HEK293 (cell line): ENCODE results near the gene STK11.

Experiments used
- CTCF ChIA-PET: fragments of 350-600 bp; formaldehyde crosslinking; extraction: SDS; loops from one replicate; lab custom pipeline; 2021; ENCODE audit warnings: antibody characterized with exemption; lab: Yijun Ruan, JAX
- POLR2A ChIA-PET: fragments of 300-600 bp; formaldehyde crosslinking; extraction: SDS; loops from one replicate; lab custom pipeline; 2020; ENCODE audit warnings: antibody characterized with exemption, inconsistent platforms; lab: Yijun Ruan, JAX
- H3K27ac ChIP-seq: fragments of 200-500 bp; sonication (Bioruptor generic); 2 replicates; pipeline ENCODE4 v1.5.1; 2014; ENCODE audit warnings: low read depth, low read length, control low read depth, inconsistent platforms; ENCODE audit errors: extremely low read depth
- H3K36me3 ChIP-seq, 2 experiments: fragments of 200-500 bp in 1 of 2; sonication (Bioruptor generic) in 1 of 2; 1 replicate in 1 of 2; 2 replicates in 1 of 2; pipeline ENCODE4 v1.5.1; 2014 to 2017; ENCODE audit warnings: inconsistent platforms in 2 of 2, low read length in 2 of 2; ENCODE audit not compliant: control insufficient read depth in 2 of 2, insufficient read depth in 1 of 2
- H3K4me1 ChIP-seq: fragments of 200-500 bp; sonication (Bioruptor generic); 2 replicates; pipeline ENCODE4 v1.5.1; 2014; ENCODE audit warnings: mild to moderate bottlenecking, low read length, inconsistent platforms; ENCODE audit not compliant: control insufficient read depth, insufficient read depth
- H3K4me3 ChIP-seq: 2 replicates; pipeline ENCODE4 v1.5.1; 2011; ENCODE audit warnings: low read depth, mild to moderate bottlenecking, control low read depth, low read length, moderate library complexity
- H3K9me3 ChIP-seq: fragments of 200-500 bp; sonication (Bioruptor generic); 2 replicates; pipeline ENCODE4 v1.5.1; 2014; ENCODE audit warnings: low read depth, low read length, inconsistent platforms; ENCODE audit not compliant: control insufficient read depth, insufficient read depth
- GLIS1 ChIP-seq: fragments of 450-650 bp; formaldehyde crosslinking; IDR thresholded peaks from 2 replicates; pipeline ENCODE4 v1.5.1; 2016; ENCODE audit warnings: missing biosample characterization, missing genetic modification characterization
- OSR2 ChIP-seq: fragments of 450-650 bp; formaldehyde crosslinking; IDR thresholded peaks from 2 replicates; pipeline ENCODE4 v1.5.1; 2016; ENCODE audit warnings: missing biosample characterization, missing genetic modification characterization
- PATZ1 ChIP-seq: fragments of 450-650 bp; formaldehyde crosslinking; IDR thresholded peaks from 2 replicates; pipeline ENCODE4 v1.5.1; 2016; ENCODE audit warnings: missing biosample characterization, missing genetic modification characterization
- SCRT2 ChIP-seq: fragments of 450-650 bp; formaldehyde crosslinking; IDR thresholded peaks from 2 replicates; pipeline ENCODE4 v1.5.1; 2016; ENCODE audit warnings: missing biosample characterization, missing genetic modification characterization
- WT1 ChIP-seq: fragments of 450-650 bp; formaldehyde crosslinking; IDR thresholded peaks from 2 replicates; pipeline ENCODE4 v1.5.1; 2016; ENCODE audit warnings: missing biosample characterization, missing genetic modification characterization
- ZIC2 ChIP-seq: fragments of 450-650 bp; formaldehyde crosslinking; IDR thresholded peaks from 2 replicates; pipeline ENCODE4 v1.5.1; 2016; ENCODE audit warnings: missing biosample characterization, missing genetic modification characterization
- ZNF18 ChIP-seq: fragments of 450-650 bp; formaldehyde crosslinking; IDR thresholded peaks from 2 replicates; pipeline ENCODE4 v1.5.1; 2016; ENCODE audit warnings: missing biosample characterization, missing genetic modification characterization
- ZNF341 ChIP-seq: fragments of 450-650 bp; formaldehyde crosslinking; IDR thresholded peaks from 2 replicates; pipeline ENCODE4; 2016; ENCODE audit warnings: low read depth, missing biosample characterization, missing genetic modification characterization
- ZNF366 ChIP-seq: fragments of 450-650 bp; formaldehyde crosslinking; conservative IDR thresholded peaks from 2 replicates; pipeline ENCODE4 v1.5.1; 2016; ENCODE audit warnings: missing biosample characterization, missing genetic modification characterization
- ZNF600 ChIP-seq: fragments of 450-650 bp; formaldehyde crosslinking; IDR thresholded peaks from 2 replicates; pipeline ENCODE4 v1.5.1; 2016; ENCODE audit warnings: missing biosample characterization, missing genetic modification characterization
- ZNF623 ChIP-seq: fragments of 450-650 bp; formaldehyde crosslinking; IDR thresholded peaks from 2 replicates; pipeline ENCODE4 v1.5.1; 2016; ENCODE audit warnings: missing biosample characterization, missing genetic modification characterization
- ZNF747 ChIP-seq: fragments of 450-650 bp; formaldehyde crosslinking; IDR thresholded peaks from 2 replicates; pipeline ENCODE4 v1.5.1; 2016; ENCODE audit warnings: missing biosample characterization, missing genetic modification characterization
- ZNF776 ChIP-seq: fragments of 450-650 bp; formaldehyde crosslinking; IDR thresholded peaks from 2 replicates; pipeline ENCODE4 v1.5.0; 2017; ENCODE audit warnings: missing biosample characterization, missing genetic modification characterization, borderline replicate concordance
- TF ChIP-seq, protein P1 (sequence below): fragments of 450-650 bp; IDR thresholded peaks from 2 replicates; pipeline ENCODE4 v1.5.1; 2018; ENCODE audit warnings: missing biosample characterization, mild to moderate bottlenecking, missing genetic modification characterization
- TF ChIP-seq, protein P2 (sequence below): fragments of 450-650 bp; formaldehyde crosslinking; IDR thresholded peaks from 2 replicates; pipeline ENCODE4 v1.5.1; 2016; ENCODE audit warnings: missing biosample characterization, missing genetic modification characterization, borderline replicate concordance
- TF ChIP-seq, protein P3 (sequence below): fragments of 450-650 bp; formaldehyde crosslinking; IDR thresholded peaks from 2 replicates; pipeline ENCODE4 v1.5.1; 2016; ENCODE audit warnings: missing biosample characterization, missing genetic modification characterization
- TF ChIP-seq, protein P4 (sequence below): fragments of 450-650 bp; formaldehyde crosslinking; IDR thresholded peaks from 2 replicates; pipeline ENCODE4 v1.5.1; 2016; ENCODE audit warnings: missing biosample characterization, missing genetic modification characterization

STK11 gene

DNA sequence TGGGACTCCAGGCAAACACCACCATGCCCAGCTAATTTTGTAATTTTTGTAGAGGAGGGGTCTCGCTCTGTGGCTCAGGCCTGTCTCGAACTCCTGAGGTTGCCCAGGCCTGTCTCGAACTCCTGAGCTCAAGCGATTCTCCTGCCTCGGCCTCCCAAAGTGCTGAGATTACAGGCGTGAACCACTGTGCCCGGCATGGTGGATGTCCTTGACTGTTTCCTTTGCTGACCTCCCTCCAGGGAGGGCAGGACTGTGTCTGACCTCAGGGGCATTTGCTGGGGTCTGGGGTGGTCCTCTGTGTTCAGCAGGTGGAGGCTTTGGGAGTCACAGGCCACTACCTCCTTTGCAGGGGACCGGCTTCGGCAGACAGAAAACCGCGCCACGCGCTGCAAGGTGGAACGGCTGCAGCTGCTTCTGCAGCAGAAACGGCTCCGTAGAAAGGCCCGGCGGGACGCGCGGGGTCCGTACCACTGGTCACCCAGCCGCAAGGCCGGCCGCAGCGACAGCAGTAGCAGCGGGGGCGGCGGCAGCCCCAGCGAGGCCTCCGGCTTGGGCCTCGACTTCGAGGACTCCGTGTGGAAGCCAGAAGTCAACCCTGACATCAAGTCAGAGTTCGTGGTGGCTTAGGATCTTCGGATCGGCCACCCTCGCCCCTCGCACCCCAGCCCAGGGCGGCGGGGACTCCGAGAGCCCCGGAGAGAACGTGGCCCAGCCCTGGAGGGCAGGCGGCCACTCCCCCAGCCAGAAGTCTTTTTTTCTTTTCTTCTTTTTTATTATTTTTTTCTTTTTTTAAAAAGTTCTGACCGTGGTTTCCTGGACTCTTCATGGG lies 51.3 kb downstream of the STK11 start:
- Histone ChIP-seq H3K4me1 (peaks cover 24% of the 10 kb centered on the region), H3K36me3 (peaks cover 21 to 50% of the 10 kb centered on the region in 2 experiments), H3K9me3 (no peaks in the 10 kb centered on the region), H3K27ac (peak overlapping the region; percentile 57; the same call in 1 of the 2 replicates), H3K4me3 (no peak overlapping the region)
- TF ChIP-seq ZNF747 (no peak), WT1 (tag by site-specific recombination) (peak; percentile 23), OSR2 (peak; percentile 21; the same call in 1 of the 2 replicates), PATZ1 (tag by site-specific recombination) (peak; percentile 12; the same call in 1 of the 2 replicates), ZNF18 (tag by site-specific recombination) (no peak), ZNF600 (peak; percentile 64), GLIS1 (tag by site-specific recombination) (0 out of 2 replicates have a peak, but pooled peaks have one; percentile 14)
- TF ChIP-seq, protein P1, sequence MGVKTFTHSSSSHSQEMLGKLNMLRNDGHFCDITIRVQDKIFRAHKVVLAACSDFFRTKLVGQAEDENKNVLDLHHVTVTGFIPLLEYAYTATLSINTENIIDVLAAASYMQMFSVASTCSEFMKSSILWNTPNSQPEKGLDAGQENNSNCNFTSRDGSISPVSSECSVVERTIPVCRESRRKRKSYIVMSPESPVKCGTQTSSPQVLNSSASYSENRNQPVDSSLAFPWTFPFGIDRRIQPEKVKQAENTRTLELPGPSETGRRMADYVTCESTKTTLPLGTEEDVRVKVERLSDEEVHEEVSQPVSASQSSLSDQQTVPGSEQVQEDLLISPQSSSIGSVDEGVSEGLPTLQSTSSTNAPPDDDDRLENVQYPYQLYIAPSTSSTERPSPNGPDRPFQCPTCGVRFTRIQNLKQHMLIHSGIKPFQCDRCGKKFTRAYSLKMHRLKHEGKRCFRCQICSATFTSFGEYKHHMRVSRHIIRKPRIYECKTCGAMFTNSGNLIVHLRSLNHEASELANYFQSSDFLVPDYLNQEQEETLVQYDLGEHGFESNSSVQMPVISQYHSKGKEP (tag by site-specific recombination) = peak; percentile 25; the same call in 1 of the 2 replicates
- ChIA-PET POLR2A (interaction anchor here (0.6 to 10.8 kb wide), 4 partner anchors 10 to 241 kb away, joined by 3 to 407 read pairs (median 4); partner anchors contain the start of gene CIRBP), CTCF (interaction anchor here (1.2 to 1.4 kb wide), 3 partner anchors 10 to 13 kb away, joined by 5 to 9 read pairs (median 6); no protein-coding TSS in a partner anchor)

DNA sequence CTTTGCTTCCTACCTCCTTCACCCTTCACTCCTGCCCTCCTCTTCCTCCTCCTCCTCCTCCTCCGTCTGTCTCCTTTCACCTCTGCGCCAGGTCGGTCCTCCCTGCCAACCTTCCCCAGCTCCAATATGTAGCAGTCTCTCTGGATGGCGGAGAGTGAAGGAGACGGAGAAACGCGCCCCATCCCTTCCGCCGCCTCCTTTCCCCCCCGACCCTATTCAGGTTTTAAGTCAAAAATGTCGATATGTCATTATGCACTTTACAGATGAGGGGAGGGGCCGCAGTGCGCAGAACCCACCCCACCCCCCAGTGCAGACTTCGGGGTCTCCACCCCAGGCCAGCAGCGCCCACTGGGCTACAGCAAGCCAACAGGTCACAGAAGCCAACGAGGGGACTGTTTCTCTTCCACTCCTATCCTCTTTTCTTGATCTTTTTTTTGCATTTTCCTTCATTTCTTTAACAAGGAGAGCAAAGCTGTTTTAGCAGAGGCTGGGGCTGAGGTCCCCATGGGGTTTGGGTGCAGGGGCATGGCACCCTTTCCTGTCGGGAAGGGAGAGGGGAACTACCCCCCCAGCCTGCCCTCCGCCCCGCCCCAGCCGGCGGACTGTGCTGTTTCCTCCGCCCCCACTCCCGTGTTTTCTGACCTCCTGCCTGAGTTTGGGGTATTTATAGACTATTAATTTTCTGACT lies 52.0 kb downstream of the STK11 start:
- H3K9me3 ChIP-seq = no peaks in the 10 kb centered on the region
- peaks cover 21 to 49% of the 10 kb centered on the region in 2 experiments for H3K36me3 ChIP-seq
- peak overlapping the region; percentile 54; the same call in 1 of the 2 replicates for H3K27ac ChIP-seq
- ChIA-PET POLR2A (interaction anchor here (1.2 to 10.8 kb wide), 2 partner anchors 9 to 13 kb away, joined by 4 to 407 read pairs; partner anchors contain the start of gene CIRBP), CTCF (interaction anchor here (0.6 to 1.4 kb wide), 3 partner anchors 10 to 180 kb away, joined by 3 to 5 read pairs (median 3); no protein-coding TSS in a partner anchor)
- H3K4me1 ChIP-seq = peaks cover 27% of the 10 kb centered on the region
- H3K4me3 ChIP-seq = no peak overlapping the region
- TF ChIP-seq SCRT2 = peak; percentile 12; the same call in 1 of the 2 replicates
- peak; percentile 75 for TF ChIP-seq ZNF366
- TF ChIP-seq ZNF341 (tag by site-specific recombination) = peak; percentile 51; the same call in 1 of the 2 replicates
- TF ChIP-seq, protein P2, sequence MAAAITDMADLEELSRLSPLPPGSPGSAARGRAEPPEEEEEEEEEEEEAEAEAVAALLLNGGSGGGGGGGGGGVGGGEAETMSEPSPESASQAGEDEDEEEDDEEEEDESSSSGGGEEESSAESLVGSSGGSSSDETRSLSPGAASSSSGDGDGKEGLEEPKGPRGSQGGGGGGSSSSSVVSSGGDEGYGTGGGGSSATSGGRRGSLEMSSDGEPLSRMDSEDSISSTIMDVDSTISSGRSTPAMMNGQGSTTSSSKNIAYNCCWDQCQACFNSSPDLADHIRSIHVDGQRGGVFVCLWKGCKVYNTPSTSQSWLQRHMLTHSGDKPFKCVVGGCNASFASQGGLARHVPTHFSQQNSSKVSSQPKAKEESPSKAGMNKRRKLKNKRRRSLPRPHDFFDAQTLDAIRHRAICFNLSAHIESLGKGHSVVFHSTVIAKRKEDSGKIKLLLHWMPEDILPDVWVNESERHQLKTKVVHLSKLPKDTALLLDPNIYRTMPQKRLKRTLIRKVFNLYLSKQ (tag by site-specific recombination) = no peak
- no peak for TF ChIP-seq ZNF623 (tag by site-specific recombination)
- TF ChIP-seq, protein P3, sequence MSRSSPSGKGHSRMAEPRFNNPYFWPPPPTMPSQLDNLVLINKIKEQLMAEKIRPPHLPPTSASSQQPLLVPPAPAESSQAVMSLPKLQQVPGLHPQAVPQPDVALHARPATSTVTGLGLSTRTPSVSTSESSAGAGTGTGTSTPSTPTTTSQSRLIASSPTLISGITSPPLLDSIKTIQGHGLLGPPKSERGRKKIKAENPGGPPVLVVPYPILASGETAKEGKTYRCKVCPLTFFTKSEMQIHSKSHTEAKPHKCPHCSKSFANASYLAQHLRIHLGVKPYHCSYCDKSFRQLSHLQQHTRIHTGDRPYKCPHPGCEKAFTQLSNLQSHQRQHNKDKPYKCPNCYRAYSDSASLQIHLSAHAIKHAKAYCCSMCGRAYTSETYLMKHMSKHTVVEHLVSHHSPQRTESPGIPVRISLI = no peak
- no peak for TF ChIP-seq ZNF776 (tag by site-specific recombination)
- no peak for TF ChIP-seq ZIC2 (tag by site-specific recombination)
- TF ChIP-seq, protein P4, sequence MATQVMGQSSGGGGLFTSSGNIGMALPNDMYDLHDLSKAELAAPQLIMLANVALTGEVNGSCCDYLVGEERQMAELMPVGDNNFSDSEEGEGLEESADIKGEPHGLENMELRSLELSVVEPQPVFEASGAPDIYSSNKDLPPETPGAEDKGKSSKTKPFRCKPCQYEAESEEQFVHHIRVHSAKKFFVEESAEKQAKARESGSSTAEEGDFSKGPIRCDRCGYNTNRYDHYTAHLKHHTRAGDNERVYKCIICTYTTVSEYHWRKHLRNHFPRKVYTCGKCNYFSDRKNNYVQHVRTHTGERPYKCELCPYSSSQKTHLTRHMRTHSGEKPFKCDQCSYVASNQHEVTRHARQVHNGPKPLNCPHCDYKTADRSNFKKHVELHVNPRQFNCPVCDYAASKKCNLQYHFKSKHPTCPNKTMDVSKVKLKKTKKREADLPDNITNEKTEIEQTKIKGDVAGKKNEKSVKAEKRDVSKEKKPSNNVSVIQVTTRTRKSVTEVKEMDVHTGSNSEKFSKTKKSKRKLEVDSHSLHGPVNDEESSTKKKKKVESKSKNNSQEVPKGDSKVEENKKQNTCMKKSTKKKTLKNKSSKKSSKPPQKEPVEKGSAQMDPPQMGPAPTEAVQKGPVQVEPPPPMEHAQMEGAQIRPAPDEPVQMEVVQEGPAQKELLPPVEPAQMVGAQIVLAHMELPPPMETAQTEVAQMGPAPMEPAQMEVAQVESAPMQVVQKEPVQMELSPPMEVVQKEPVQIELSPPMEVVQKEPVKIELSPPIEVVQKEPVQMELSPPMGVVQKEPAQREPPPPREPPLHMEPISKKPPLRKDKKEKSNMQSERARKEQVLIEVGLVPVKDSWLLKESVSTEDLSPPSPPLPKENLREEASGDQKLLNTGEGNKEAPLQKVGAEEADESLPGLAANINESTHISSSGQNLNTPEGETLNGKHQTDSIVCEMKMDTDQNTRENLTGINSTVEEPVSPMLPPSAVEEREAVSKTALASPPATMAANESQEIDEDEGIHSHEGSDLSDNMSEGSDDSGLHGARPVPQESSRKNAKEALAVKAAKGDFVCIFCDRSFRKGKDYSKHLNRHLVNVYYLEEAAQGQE = no peak
